Neuronal stem cell (in vitro differentiated cells): ENCODE data around the gene DNER.

Source experiments
- DNase-seq: peaks from one replicate; pipeline ENCODE4 v3.0.0-alpha.2; 2013; ENCODE audit warnings: low spot score
- H2AFZ ChIP-seq: one replicate; pipeline ENCODE4 v1.6.1; 2013; ENCODE audit warnings: mild to moderate bottlenecking, low read length, inconsistent platforms
- H2AK5ac ChIP-seq: 2 replicates; pipeline ENCODE4 v1.6.1; 2013; ENCODE audit warnings: low read depth, mild to moderate bottlenecking, inconsistent platforms, low read length, moderate library complexity, mixed read lengths
- H2BK120ac ChIP-seq: 2 replicates; pipeline ENCODE4 v1.6.1; 2013; ENCODE audit warnings: low read depth, mild to moderate bottlenecking, inconsistent platforms, low read length, moderate library complexity, mixed read lengths
- H2BK12ac ChIP-seq: one replicate; pipeline ENCODE4 v1.6.1; 2013; ENCODE audit warnings: low read length, inconsistent platforms
- H2BK15ac ChIP-seq: 2 replicates; pipeline ENCODE4 v1.6.1; 2013; ENCODE audit warnings: mild to moderate bottlenecking, low read length, inconsistent platforms, mixed read lengths
- H2BK5ac ChIP-seq: one replicate; pipeline ENCODE4 v1.6.1; 2013; ENCODE audit warnings: inconsistent platforms, mild to moderate bottlenecking, low read length, moderate library complexity
- H3K14ac ChIP-seq: one replicate; pipeline ENCODE4 v1.6.1; 2013; ENCODE audit warnings: low read length, inconsistent platforms
- H3K18ac ChIP-seq: 2 replicates; pipeline ENCODE4 v1.6.1; 2013; ENCODE audit warnings: low read length, inconsistent platforms
- H3K23ac ChIP-seq: 2 replicates; pipeline ENCODE4 v1.6.1; 2013; ENCODE audit warnings: low read depth, mild to moderate bottlenecking, mixed read lengths, low read length, inconsistent platforms; ENCODE audit not compliant: poor library complexity
- H3K27ac ChIP-seq: replicated peaks from 3 replicates; pipeline ENCODE4 v1.5.1; 2013; ENCODE audit warnings: low read length, inconsistent platforms
- H3K27me3 ChIP-seq, 3 experiments: 2 replicates each; pipeline ENCODE4 v1.6.1; 2013; ENCODE audit warnings: low read length in 3 of 3, mild to moderate bottlenecking in 2 of 3, inconsistent platforms in 1 of 3, low read depth in 1 of 3, mixed read lengths in 1 of 3, moderate library complexity in 1 of 3; ENCODE audit not compliant: control insufficient read depth in 3 of 3, insufficient read depth in 3 of 3
- H3K36me3 ChIP-seq, 2 donors: replicated peaks in 1 of 2; 2 replicates each; pipeline ENCODE4 v1.6.1; 2013; ENCODE audit warnings: low read length in 2 of 2; ENCODE audit not compliant: control insufficient read depth in 2 of 2, insufficient read depth in 2 of 2
- H3K4ac ChIP-seq: 2 replicates; pipeline ENCODE4 v1.6.1; 2013; ENCODE audit warnings: inconsistent platforms, mild to moderate bottlenecking, low read length, moderate library complexity
- H3K4me1 ChIP-seq, 2 donors: 1 replicate in 1 of 2; 2 replicates in 1 of 2; pipeline ENCODE4 v1.6.1; 2013; ENCODE audit warnings: low read length in 2 of 2, low read depth in 1 of 2; ENCODE audit not compliant: control insufficient read depth in 2 of 2, insufficient read depth in 1 of 2
- H3K4me2 ChIP-seq: one replicate; pipeline ENCODE4 v1.6.1; 2013; ENCODE audit warnings: mild to moderate bottlenecking, low read length, inconsistent platforms; ENCODE audit not compliant: insufficient read depth, poor library complexity, severe bottlenecking
- H3K4me3 ChIP-seq, 2 donors: 2 replicates each; pipeline ENCODE4 v1.5.1; 2013; ENCODE audit warnings: low read length in 2 of 2, mild to moderate bottlenecking in 2 of 2, inconsistent platforms in 1 of 2, moderate library complexity in 1 of 2
- H3K79me1 ChIP-seq: one replicate; pipeline ENCODE4 v1.6.1; 2013; ENCODE audit warnings: low read depth, mild to moderate bottlenecking, inconsistent platforms, low read length, moderate library complexity
- H3K9ac ChIP-seq: one replicate; pipeline ENCODE4 v1.6.1; 2013; ENCODE audit warnings: mild to moderate bottlenecking, low read depth, low read length, inconsistent platforms; ENCODE audit not compliant: poor library complexity
- H3K9me3 ChIP-seq, 2 donors: replicated peaks in 1 of 2; 2 replicates each; pipeline versions ENCODE3 to v1.6.1; 2013; ENCODE audit warnings: low read length in 2 of 2, mild to moderate bottlenecking in 2 of 2, inconsistent platforms in 1 of 2, low read depth in 1 of 2, mixed read lengths in 1 of 2, moderate library complexity in 1 of 2; ENCODE audit not compliant: control insufficient read depth in 2 of 2, insufficient read depth in 1 of 2
- H4K8ac ChIP-seq: one replicate; pipeline ENCODE4 v1.6.1; 2013; ENCODE audit warnings: low read depth, mild to moderate bottlenecking, inconsistent platforms, low read length, moderate library complexity
- H4K91ac ChIP-seq: one replicate; pipeline ENCODE4 v1.6.1; 2013; ENCODE audit warnings: low read length, low read depth, mild to moderate bottlenecking, inconsistent platforms; ENCODE audit not compliant: poor library complexity
- WGBS, 2 donors: extraction: QIAGEN DNeasy Blood & Tissue Kit; methylation state at CpG; one replicate each; pipeline ENCODE4 v1.1.7; 2013; ENCODE audit warnings: missing lambda C conversion rate in 2 of 2, mixed read lengths in 1 of 2; ENCODE audit not compliant: insufficient read length in 2 of 2, insufficient replicate concordance in 1 of 2; ENCODE audit errors: extremely low coverage in 2 of 2; 5-methylcytosine and 5-hydroxymethylcytosine counted together

The DNER gene

GRCh38 chr2:229405796-229406195 is 308.6 kb downstream of the DNER start:
- Histone ChIP-seq H4K8ac (no peak overlapping the region), H3K27ac (no peak overlapping the region), H3K36me3 (no peaks in the 10 kb centered on the region), H3K23ac (no peak overlapping the region), H3K4ac (no peak overlapping the region), H3K4me3 (no peak overlapping the region), H3K79me1 (no peaks in the 10 kb centered on the region), H2BK12ac (no peak overlapping the region), H4K91ac (no peak overlapping the region), H2AFZ (no peak overlapping the region), H2AK5ac (no peak overlapping the region), H3K9ac (no peak overlapping the region), H3K14ac (no peak overlapping the region), H3K4me1 (peaks cover 0 to 9% of the 10 kb centered on the region in 2 donors), H2BK120ac (no peak overlapping the region), H2BK5ac (no peak overlapping the region), H2BK15ac (no peak overlapping the region), H3K4me2 (no peak overlapping the region), H3K27me3 (peaks cover 0 to 2% (median 0%) of the 10 kb centered on the region in 3 experiments), H3K18ac (no peak overlapping the region), H3K9me3 (no peaks in the 10 kb centered on the region)
- no CpG with 5 or more reads among the region's 5 CpGs for WGBS, 2 donors
- no peak for DNase-seq

GRCh38 chr2:229403296-229403695 is 311.1 kb downstream of the DNER start:
- Histone ChIP-seq H2BK12ac (no peak overlapping the region), H3K9me3 (no peaks in the 10 kb centered on the region), H3K4ac (no peak overlapping the region), H2AK5ac (no peak overlapping the region), H2BK5ac (no peak overlapping the region), H3K14ac (no peak overlapping the region), H4K91ac (no peak overlapping the region), H3K23ac (no peak overlapping the region), H3K4me1 (peaks cover 0 to 3% of the 10 kb centered on the region in 2 donors), H3K4me2 (no peak overlapping the region), H3K79me1 (no peaks in the 10 kb centered on the region), H3K36me3 (no peaks in the 10 kb centered on the region), H3K18ac (no peak overlapping the region), H4K8ac (no peak overlapping the region), H3K27me3 (peaks cover 0 to 2% (median 0%) of the 10 kb centered on the region in 3 experiments), H3K4me3 (no peak overlapping the region), H2AFZ (no peak overlapping the region), H3K27ac (no peak overlapping the region), H2BK15ac (no peak overlapping the region), H3K9ac (no peak overlapping the region), H2BK120ac (no peak overlapping the region)
- no CpG with 5 or more reads among the region's 3 CpGs for WGBS, 2 donors
- DNase-seq = no peak

- Histone ChIP-seq H4K8ac (no peak overlapping the region), H2BK15ac (no peak overlapping the region), H3K4me3 (no peak overlapping the region), H2BK12ac (no peak overlapping the region), H3K4ac (no peak overlapping the region), H3K4me1 (no peaks in the 10 kb centered on the region), H3K9me3 (no peaks in the 10 kb centered on the region), H2AK5ac (no peak overlapping the region), H3K27me3 (no peaks in the 10 kb centered on the region), H3K79me1 (no peaks in the 10 kb centered on the region), H3K18ac (no peak overlapping the region), H3K4me2 (no peak overlapping the region), H3K36me3 (no peaks in the 10 kb centered on the region), H2AFZ (no peak overlapping the region), H2BK120ac (no peak overlapping the region), H4K91ac (no peak overlapping the region), H2BK5ac (no peak overlapping the region), H3K23ac (no peak overlapping the region), H3K14ac (no peak overlapping the region), H3K27ac (no peak overlapping the region), H3K9ac (no peak overlapping the region)
- no peak for DNase-seq
- whole genome bisulfite sequencing, 2 donors = no CpG with 5 or more reads among the region's 4 CpGs
Observed at GRCh38 chr2:229401171-229401865, 313.0 kb downstream of the DNER start.

- Histone ChIP-seq H3K27ac (no peak overlapping the region), H3K4me2 (no peak overlapping the region), H3K4me3 (no peak overlapping the region), H4K91ac (no peak overlapping the region), H2AFZ (no peak overlapping the region), H3K9ac (no peak overlapping the region), H3K36me3 (no peaks in the 10 kb centered on the region), H3K9me3 (peaks cover 0 to 2% of the 10 kb centered on the region in 2 donors), H3K18ac (no peak overlapping the region), H2BK5ac (no peak overlapping the region), H3K4me1 (no peaks in the 10 kb centered on the region), H3K14ac (no peak overlapping the region), H3K4ac (no peak overlapping the region), H2BK12ac (no peak overlapping the region), H2BK120ac (no peak overlapping the region), H3K27me3 (no peaks in the 10 kb centered on the region), H2AK5ac (no peak overlapping the region), H3K79me1 (no peaks in the 10 kb centered on the region), H3K23ac (no peak overlapping the region), H4K8ac (no peak overlapping the region), H2BK15ac (no peak overlapping the region)
- DNase-seq = no peak
- WGBS, 2 donors = no CpG with 5 or more reads among the region's 4 CpGs
Observed at GRCh38 chr2:229393926-229394325, 320.4 kb downstream of the DNER start.
